Fibroblast of lung (primary cell): ENCODE measurements around the gene ELOA. TPM values are rescaled to one million over a fixed set of nuclear protein-coding genes. Genes with fewer than 3 reads are reported as not detected.

ENCODE experiments used
- DNase-seq, 2 donors: peaks; one replicate each; pipeline versions ENCODE4 v3.0.0 to v3.0.0-alpha.2; 2010; ENCODE audit warnings: low read depth in 2 of 2
- H2AFZ ChIP-seq: 2 replicates; pipeline ENCODE4 v1.5.1; 2012; ENCODE audit warnings: low read length, control low read depth, inconsistent platforms
- H3K27ac ChIP-seq: 2 replicates; pipeline ENCODE4 v1.5.1; 2011; ENCODE audit warnings: low read length, control low read depth; ENCODE audit not compliant: insufficient read depth
- H3K27me3 ChIP-seq: 2 replicates; pipeline ENCODE4 v1.5.1; 2011; ENCODE audit warnings: mild to moderate bottlenecking, low read length; ENCODE audit not compliant: control insufficient read depth, insufficient read depth
- H3K36me3 ChIP-seq: 2 replicates; pipeline ENCODE4 v1.5.1; 2011; ENCODE audit warnings: low read length; ENCODE audit not compliant: control insufficient read depth, insufficient read depth
- H3K4me1 ChIP-seq: 2 replicates; pipeline ENCODE4 v1.5.1; 2011; ENCODE audit warnings: low read length; ENCODE audit not compliant: control insufficient read depth, insufficient read depth; ENCODE audit errors: extremely low read depth
- H3K4me2 ChIP-seq: 2 replicates; pipeline ENCODE4 v1.5.1; 2011; ENCODE audit warnings: low read length, control low read depth; ENCODE audit not compliant: insufficient read depth; ENCODE audit errors: extremely low read depth
- H3K4me3 ChIP-seq, 4 experiments: fragments of 200-600 bp in 1 of 4; sonication (generic) in 1 of 4; replicated peaks in 1 of 4; 2 replicates each; pipeline ENCODE4 v1.5.1; 2011 to 2016; ENCODE audit warnings: low read length in 4 of 4, low read depth in 3 of 4, mild to moderate bottlenecking in 3 of 4, control low read depth in 2 of 4, inconsistent platforms in 1 of 4, mixed read lengths in 1 of 4; ENCODE audit not compliant: insufficient read depth in 1 of 4; ENCODE audit errors: control extremely low read depth in 1 of 4
- H3K79me2 ChIP-seq: 2 replicates; pipeline ENCODE4 v1.5.1; 2012; ENCODE audit warnings: mild to moderate bottlenecking, low read length, inconsistent platforms; ENCODE audit not compliant: control insufficient read depth, insufficient read depth
- H3K9ac ChIP-seq: 2 replicates; pipeline ENCODE4 v1.5.1; 2011; ENCODE audit warnings: mild to moderate bottlenecking, low read length, control low read depth; ENCODE audit not compliant: insufficient read depth
- H3K9me3 ChIP-seq: 2 replicates; pipeline ENCODE4 v1.5.1; 2012; ENCODE audit warnings: low read depth, low read length; ENCODE audit not compliant: control insufficient read depth, insufficient read depth
- H4K20me1 ChIP-seq: 2 replicates; pipeline ENCODE4 v1.5.1; 2011; ENCODE audit warnings: low read length; ENCODE audit not compliant: control insufficient read depth, insufficient read depth; ENCODE audit errors: extremely low read depth
- CTCF ChIP-seq, 2 donors: IDR thresholded peaks in 1 of 2; conservative IDR thresholded peaks in 1 of 2; 1 replicate in 1 of 2; 2 replicates in 1 of 2; pipeline ENCODE4 v1.5.1; 2011 to 2012; ENCODE audit warnings: low read length in 2 of 2, control low read depth in 1 of 2, inconsistent platforms in 1 of 2, low read depth in 1 of 2, mild to moderate bottlenecking in 1 of 2
- EZH2 ChIP-seq: IDR thresholded peaks from 2 replicates; pipeline ENCODE4 v1.5.1; 2012; ENCODE audit warnings: low read length, control low read depth, mild to moderate bottlenecking; ENCODE audit errors: missing control alignments
- polyA plus RNA-seq, 2 donors: library from polyadenylated mRNA; depleted of rRNA in 1 of 2; stranded (reverse) in 1 of 2; unstranded in 1 of 2; fragments of >200 nt; gene quantifications; 2 replicates each; pipeline ENCODE4 v1.2.1, GENCODE V29; 2011 to 2012; ENCODE audit warnings: missing spikeins in 1 of 2
- total RNA-seq: library from RNA; depleted of rRNA; stranded (reverse); fragments of >200 nt; gene quantifications from 2 replicates; pipeline ENCODE4 v1.2.1, GENCODE V29; 2014

Gene ELOA
- total and polyA plus RNA-seq, 2 donors (not counting 1 experiment from before 2014, with no cell fraction given), result 19.3 to 34.1 TPM

- no peaks in the 10 kb centered on the region for H4K20me1 ChIP-seq
- H3K27me3 ChIP-seq, result no peaks in the 10 kb centered on the region
- no peak overlapping the region for H2AFZ ChIP-seq
- H3K4me2 ChIP-seq, result no peak overlapping the region
- no peak for DNase-seq
- peaks cover 9% of the 10 kb centered on the region for H3K4me1 ChIP-seq
- no peak overlapping the region for H3K27ac ChIP-seq
- no peak overlapping the region for H3K4me3 ChIP-seq
- no peaks in the 10 kb centered on the region for H3K9me3 ChIP-seq
- no peak overlapping the region for H3K9ac ChIP-seq
- TF ChIP-seq CTCF (conservative IDR thresholded peaks at IDR 0.05 in 1 of 2, IDR thresholded peaks at IDR 0.05 in 1 of 2; ENCODE audit: low read depth in 1 of 2, low read length in 2 of 2), result no peak
- TF ChIP-seq EZH2, result no peak
- peaks cover 3% of the 10 kb centered on the region for H3K79me2 ChIP-seq
- no peaks in the 10 kb centered on the region for H3K36me3 ChIP-seq
Measured at GRCh38 chr1:23722652-23723051, 20.6 kb upstream of the ELOA start.

- no peak overlapping the region for H3K9ac ChIP-seq
- no peaks in the 10 kb centered on the region for H3K36me3 ChIP-seq
- no peak overlapping the region for H3K4me2 ChIP-seq
- no peaks in the 10 kb centered on the region for H3K79me2 ChIP-seq
- no peak for DNase-seq
- H4K20me1 ChIP-seq, result no peaks in the 10 kb centered on the region
- peaks cover 4% of the 10 kb centered on the region for H3K4me1 ChIP-seq
- H3K27ac ChIP-seq, result no peak overlapping the region
- no peak overlapping the region for H3K4me3 ChIP-seq
- no peak overlapping the region for H2AFZ ChIP-seq
- H3K9me3 ChIP-seq, result no peaks in the 10 kb centered on the region
- TF ChIP-seq EZH2, result no peak
- no peak for TF ChIP-seq CTCF (conservative IDR thresholded peaks at IDR 0.05 in 1 of 2, IDR thresholded peaks at IDR 0.05 in 1 of 2; ENCODE audit: low read depth in 1 of 2, low read length in 2 of 2)
- H3K27me3 ChIP-seq, result no peaks in the 10 kb centered on the region
Measured at GRCh38 chr1:23726686-23727085, 16.6 kb upstream of the ELOA start.

GRCh38 chr1:23727362-23727811 is 15.9 kb upstream of the ELOA start:
- no peaks in the 10 kb centered on the region for H3K27me3 ChIP-seq
- DNase-seq, result peak in 1 of 2 donors; percentile 97
- no peaks in the 10 kb centered on the region for H4K20me1 ChIP-seq
- H3K27ac ChIP-seq, result peak overlapping the region; percentile 22
- peaks cover 9% of the 10 kb centered on the region for H3K4me1 ChIP-seq
- no peaks in the 10 kb centered on the region for H3K79me2 ChIP-seq
- H3K36me3 ChIP-seq, result no peaks in the 10 kb centered on the region
- H3K4me2 ChIP-seq, result peak overlapping the region; percentile 6
- H3K9me3 ChIP-seq, result no peaks in the 10 kb centered on the region
- H3K9ac ChIP-seq, result no peak overlapping the region
- TF ChIP-seq EZH2 (no peak), CTCF (conservative IDR thresholded peaks at IDR 0.05 in 1 of 2, IDR thresholded peaks at IDR 0.05 in 1 of 2; ENCODE audit: low read depth in 1 of 2, low read length in 2 of 2) (no peak)
- H2AFZ ChIP-seq, result no peak overlapping the region
- no peak overlapping the region for H3K4me3 ChIP-seq
